Skeletal muscle satellite cell (primary cell): ENCODE data around the gene SLC5A5.

Experiments
- H3K27me3 ChIP-seq: 2 replicates; pipeline ENCODE4 v1.7.0; 2013; ENCODE audit warnings: low read length; ENCODE audit not compliant: control insufficient read depth, insufficient read depth
- H3K36me3 ChIP-seq: 2 replicates; pipeline ENCODE4 v1.7.0; 2013; ENCODE audit warnings: mild to moderate bottlenecking, control low read depth, low read length; ENCODE audit not compliant: insufficient read depth
- H3K4me1 ChIP-seq: 2 replicates; pipeline ENCODE4 v1.7.0; 2013; ENCODE audit warnings: low read length; ENCODE audit not compliant: control insufficient read depth, insufficient read depth
- H3K4me2 ChIP-seq: 2 replicates; pipeline ENCODE4 v1.7.0; 2013; ENCODE audit warnings: mild to moderate bottlenecking, low read length
- H3K4me3 ChIP-seq: 2 replicates; pipeline ENCODE4 v1.7.0; 2013; ENCODE audit warnings: low read length
- H3K9ac ChIP-seq: 2 replicates; pipeline ENCODE4 v1.7.0; 2013; ENCODE audit warnings: mild to moderate bottlenecking, low read depth, low read length, moderate library complexity
- H3K9me3 ChIP-seq: replicated peaks from 2 replicates; pipeline ENCODE4 v1.7.0; 2013; ENCODE audit warnings: mild to moderate bottlenecking, control low read depth, low read length

Gene SLC5A5

GRCh38 chr19:17866312-17866963 is 5.3 kb upstream of the SLC5A5 start:
- Histone ChIP-seq H3K9me3 (no peaks in the 10 kb centered on the region), H3K4me1 (peaks cover 5% of the 10 kb centered on the region), H3K27me3 (peaks cover 28% of the 10 kb centered on the region), H3K9ac (no peak overlapping the region), H3K36me3 (peaks cover 44% of the 10 kb centered on the region), H3K4me2 (no peak overlapping the region), H3K4me3 (no peak overlapping the region)

DNA sequence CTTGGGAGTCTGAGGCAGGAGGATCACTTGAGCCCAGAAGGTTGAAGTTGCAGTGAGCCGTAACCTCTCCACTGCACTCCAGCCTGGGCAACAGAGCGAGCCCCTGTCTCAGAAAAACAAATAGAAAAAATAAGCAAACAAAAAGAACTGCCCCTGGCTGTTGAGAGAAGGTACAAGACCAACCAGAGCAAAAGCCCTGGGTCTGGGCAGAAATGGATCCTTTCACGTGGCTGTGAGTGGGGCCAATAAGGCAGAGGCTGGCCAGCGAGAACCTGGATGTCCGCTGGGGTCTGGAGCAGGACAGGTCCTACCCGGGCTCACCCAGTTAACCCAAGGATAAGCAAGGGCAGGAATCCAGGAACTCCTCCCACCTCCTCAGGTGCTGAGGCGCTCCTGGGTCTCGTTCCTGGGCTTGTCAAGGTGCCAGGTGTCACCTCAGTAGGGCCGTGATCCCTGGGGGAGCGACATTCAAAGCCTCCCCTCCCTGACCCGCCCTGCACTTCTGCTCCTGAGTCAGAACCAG is 4.7 kb upstream of the SLC5A5 start:
- Histone ChIP-seq H3K36me3 (peaks cover 38% of the 10 kb centered on the region), H3K4me3 (no peak overlapping the region), H3K9ac (no peak overlapping the region), H3K4me2 (no peak overlapping the region), H3K9me3 (no peaks in the 10 kb centered on the region), H3K4me1 (no peaks in the 10 kb centered on the region), H3K27me3 (peaks cover 34% of the 10 kb centered on the region)

GRCh38 chr19:17868669-17869068 is 3.1 kb upstream of the SLC5A5 start:
- Histone ChIP-seq H3K36me3 (peaks cover 21% of the 10 kb centered on the region), H3K4me2 (no peak overlapping the region), H3K9ac (no peak overlapping the region), H3K27me3 (peaks cover 46% of the 10 kb centered on the region), H3K4me3 (no peak overlapping the region), H3K4me1 (no peaks in the 10 kb centered on the region), H3K9me3 (no peaks in the 10 kb centered on the region)

GRCh38 chr19:17869114-17869608 is 2.6 kb upstream of the SLC5A5 start:
- Histone ChIP-seq H3K4me1 (no peaks in the 10 kb centered on the region), H3K9me3 (no peaks in the 10 kb centered on the region), H3K9ac (no peak overlapping the region), H3K27me3 (peaks cover 50% of the 10 kb centered on the region), H3K4me2 (no peak overlapping the region), H3K36me3 (peaks cover 16% of the 10 kb centered on the region), H3K4me3 (no peak overlapping the region)

DNA sequence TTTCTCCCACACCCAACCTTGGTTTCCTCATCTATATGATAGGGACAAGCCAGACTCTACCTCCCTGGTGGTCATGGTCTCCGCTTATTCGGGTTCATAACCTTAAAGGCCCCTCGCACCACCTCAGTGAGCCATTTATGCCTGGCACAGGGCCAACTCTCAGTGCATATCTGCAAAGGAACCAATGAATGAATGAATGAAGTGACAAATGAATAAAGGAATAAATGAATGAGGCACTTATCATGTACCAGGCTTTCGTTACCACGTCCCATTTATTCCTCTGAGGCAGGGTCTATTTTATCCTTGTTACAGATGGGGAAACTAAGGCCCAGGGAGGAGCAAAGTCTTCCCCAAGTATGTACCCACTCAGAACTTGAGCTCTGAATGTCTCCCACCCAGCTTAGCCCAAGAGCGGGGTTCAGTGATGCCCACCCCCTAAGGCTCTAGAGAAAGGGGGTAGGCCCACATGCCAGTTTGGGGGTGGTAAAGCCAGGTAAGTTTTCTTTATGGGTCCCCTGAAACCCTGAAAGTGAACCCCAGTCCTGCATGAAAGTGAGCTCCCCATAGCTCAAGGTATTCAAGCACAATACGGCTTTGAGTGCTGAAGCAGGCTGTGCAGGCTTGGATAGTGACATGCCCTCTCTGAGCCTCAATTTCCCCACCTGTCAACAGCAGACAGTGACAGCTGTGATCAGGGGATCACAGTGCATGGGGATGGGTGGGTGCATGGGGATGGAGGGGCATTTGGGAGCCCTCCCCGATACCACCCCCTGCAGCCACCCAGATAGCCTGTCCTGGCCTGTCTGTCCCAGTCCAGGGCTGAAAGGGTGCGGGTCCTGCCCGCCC is 490 bp upstream of the SLC5A5 start:
- H3K27me3 ChIP-seq, result peaks cover 56% of the 10 kb centered on the region
- no peak overlapping the region for H3K9ac ChIP-seq

GRCh38 chr19:17872251-17873001 is 681 bp downstream of the SLC5A5 start:
- peaks cover 56% of the 10 kb centered on the region for H3K27me3 ChIP-seq
- H3K4me2 ChIP-seq, result no peak overlapping the region
- no peaks in the 10 kb centered on the region for H3K36me3 ChIP-seq
- no peaks in the 10 kb centered on the region for H3K4me1 ChIP-seq
- no peaks in the 10 kb centered on the region for H3K9me3 ChIP-seq
- H3K4me3 ChIP-seq, result no peak overlapping the region
- H3K9ac ChIP-seq, result no peak overlapping the region

More for the DNA sequence above, 490 bp upstream of the SLC5A5 start:
- Histone ChIP-seq H3K4me2 (no peak overlapping the region), H3K4me1 (no peaks in the 10 kb centered on the region), H3K36me3 (no peaks in the 10 kb centered on the region), H3K4me3 (no peak overlapping the region), H3K9me3 (no peaks in the 10 kb centered on the region)

DNA sequence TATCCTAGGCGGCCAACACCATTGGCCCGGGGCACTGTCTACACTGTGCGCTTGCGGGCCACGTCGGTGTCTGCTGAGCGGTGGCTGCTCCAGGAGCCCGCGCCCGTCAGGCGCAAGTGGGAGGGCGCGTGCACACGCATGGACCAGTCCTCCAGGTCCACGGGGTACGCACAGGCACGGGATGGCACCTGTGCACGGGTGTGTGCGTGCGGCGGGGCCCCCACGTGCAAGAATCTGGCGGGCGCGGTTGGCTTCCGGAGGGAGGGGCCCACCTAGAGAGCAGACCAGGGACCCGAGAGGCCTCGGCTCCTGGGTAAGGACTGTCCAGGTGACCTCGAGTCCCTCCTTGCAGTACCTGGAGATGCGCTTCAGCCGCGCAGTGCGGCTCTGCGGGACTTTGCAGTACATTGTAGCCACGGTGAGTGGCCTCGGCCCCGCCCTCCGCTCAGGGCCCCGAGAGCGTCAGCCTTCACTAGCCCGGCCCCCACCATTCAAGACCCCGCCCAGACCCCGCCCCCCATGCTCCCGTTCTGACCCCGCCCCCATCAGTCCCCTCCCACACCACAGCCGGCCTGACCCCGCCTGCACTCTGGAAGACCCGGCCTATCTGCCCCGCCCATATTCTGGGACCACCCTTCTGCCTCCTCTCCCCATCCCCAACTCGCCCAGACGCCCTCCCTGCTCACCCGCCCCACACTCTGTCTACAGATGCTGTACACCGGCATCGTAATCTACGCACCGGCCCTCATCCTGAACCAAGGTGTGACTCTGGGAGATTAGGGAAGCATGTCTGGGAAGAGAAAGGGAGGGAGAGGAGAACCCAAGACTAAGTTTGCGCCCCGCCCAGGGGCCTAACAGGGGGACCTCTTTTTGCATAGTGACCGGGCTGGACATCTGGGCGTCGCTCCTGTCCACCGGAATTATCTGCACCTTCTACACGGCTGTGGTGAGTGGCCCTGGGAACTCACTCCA is 2.3 kb downstream of the SLC5A5 start:
- H3K4me3 ChIP-seq, result no peak overlapping the region

DNA sequence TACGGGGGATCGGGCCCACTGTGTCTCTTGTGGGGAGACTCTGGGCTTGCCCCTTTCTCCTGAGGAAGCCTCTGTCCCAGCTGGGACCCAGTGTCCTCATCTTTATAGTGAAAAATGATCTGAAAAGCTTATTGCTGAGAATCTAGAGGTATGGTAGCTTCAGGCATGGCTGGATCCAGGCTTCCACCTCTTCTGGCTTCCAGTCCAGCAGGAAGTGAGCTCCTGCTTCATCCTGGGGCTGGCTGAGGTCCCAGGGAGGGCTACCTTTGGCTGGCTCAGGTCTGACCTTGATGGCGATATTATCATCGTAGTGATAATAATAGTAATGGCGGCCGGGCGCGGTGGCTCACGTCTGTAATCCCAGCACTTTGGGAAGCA is 3.0 kb downstream of the SLC5A5 start:
- Histone ChIP-seq H3K36me3 (no peaks in the 10 kb centered on the region), H3K9ac (no peak overlapping the region), H3K4me2 (no peak overlapping the region), H3K4me3 (no peak overlapping the region), H3K4me1 (no peaks in the 10 kb centered on the region), H3K9me3 (no peaks in the 10 kb centered on the region), H3K27me3 (peaks cover 47% of the 10 kb centered on the region)

More for the DNA sequence above, 2.3 kb downstream of the SLC5A5 start:
- Histone ChIP-seq H3K36me3 (no peaks in the 10 kb centered on the region), H3K9me3 (no peaks in the 10 kb centered on the region), H3K4me1 (no peaks in the 10 kb centered on the region), H3K4me2 (peak overlapping the region; percentile 37), H3K9ac (no peak overlapping the region), H3K27me3 (peaks cover 48% of the 10 kb centered on the region)

DNA sequence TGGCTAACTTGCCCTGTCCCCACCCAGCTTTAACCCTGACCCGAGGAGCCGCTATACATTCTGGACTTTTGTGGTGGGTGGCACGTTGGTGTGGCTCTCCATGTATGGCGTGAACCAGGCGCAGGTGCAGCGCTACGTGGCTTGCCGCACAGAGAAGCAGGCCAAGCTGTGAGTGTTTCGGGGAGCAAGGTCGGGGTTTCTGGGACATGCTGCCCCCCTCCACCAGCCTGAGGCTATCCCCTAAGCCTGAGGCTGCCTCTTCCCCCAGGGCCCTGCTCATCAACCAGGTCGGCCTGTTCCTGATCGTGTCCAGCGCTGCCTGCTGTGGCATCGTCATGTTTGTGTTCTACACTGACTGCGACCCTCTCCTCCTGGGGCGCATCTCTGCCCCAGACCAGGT is 6.0 kb downstream of the SLC5A5 start:
- Histone ChIP-seq H3K4me3 (no peak overlapping the region), H3K4me2 (no peak overlapping the region), H3K36me3 (no peaks in the 10 kb centered on the region), H3K9ac (no peak overlapping the region), H3K4me1 (no peaks in the 10 kb centered on the region), H3K9me3 (no peaks in the 10 kb centered on the region), H3K27me3 (peaks cover 26% of the 10 kb centered on the region)

- Histone ChIP-seq H3K9ac (no peak overlapping the region), H3K4me2 (no peak overlapping the region), H3K4me3 (no peak overlapping the region), H3K9me3 (no peaks in the 10 kb centered on the region), H3K4me1 (no peaks in the 10 kb centered on the region), H3K27me3 (peaks cover 14% of the 10 kb centered on the region), H3K36me3 (no peaks in the 10 kb centered on the region)
Observed at GRCh38 chr19:17879466-17879865, 7.7 kb downstream of the SLC5A5 start.
